ENCODE measurements around the gene LRP5.

LRP5 gene

DNA sequence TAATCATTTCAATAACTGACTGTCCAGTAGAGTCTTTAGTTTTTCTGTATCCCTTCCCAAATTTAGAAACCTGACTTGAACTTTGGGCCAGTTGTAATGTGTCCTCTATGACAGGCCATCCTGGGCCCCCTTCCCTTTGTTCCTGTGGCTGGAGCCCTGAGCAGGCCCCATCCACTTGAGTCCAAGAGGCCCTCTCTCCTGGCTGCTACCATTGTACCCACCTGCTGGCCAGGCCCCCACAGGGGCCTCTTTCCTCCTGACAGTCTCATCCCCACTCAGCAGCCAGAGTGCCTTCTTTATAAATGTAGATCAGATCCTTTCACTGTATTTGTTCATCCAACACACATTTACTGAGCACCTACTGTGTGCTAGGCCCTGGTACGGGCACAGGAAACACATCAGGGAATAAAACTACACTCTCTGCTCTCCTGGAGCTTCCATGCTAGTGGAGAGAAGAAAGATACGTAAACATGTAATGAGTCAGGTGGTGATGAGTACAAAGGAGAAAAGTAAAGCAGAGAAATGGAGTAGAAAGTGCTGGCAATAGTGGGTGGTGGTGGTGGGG lies 2.7 kb upstream of the LRP5 start:
- DNase-seq: no peak

DNA sequence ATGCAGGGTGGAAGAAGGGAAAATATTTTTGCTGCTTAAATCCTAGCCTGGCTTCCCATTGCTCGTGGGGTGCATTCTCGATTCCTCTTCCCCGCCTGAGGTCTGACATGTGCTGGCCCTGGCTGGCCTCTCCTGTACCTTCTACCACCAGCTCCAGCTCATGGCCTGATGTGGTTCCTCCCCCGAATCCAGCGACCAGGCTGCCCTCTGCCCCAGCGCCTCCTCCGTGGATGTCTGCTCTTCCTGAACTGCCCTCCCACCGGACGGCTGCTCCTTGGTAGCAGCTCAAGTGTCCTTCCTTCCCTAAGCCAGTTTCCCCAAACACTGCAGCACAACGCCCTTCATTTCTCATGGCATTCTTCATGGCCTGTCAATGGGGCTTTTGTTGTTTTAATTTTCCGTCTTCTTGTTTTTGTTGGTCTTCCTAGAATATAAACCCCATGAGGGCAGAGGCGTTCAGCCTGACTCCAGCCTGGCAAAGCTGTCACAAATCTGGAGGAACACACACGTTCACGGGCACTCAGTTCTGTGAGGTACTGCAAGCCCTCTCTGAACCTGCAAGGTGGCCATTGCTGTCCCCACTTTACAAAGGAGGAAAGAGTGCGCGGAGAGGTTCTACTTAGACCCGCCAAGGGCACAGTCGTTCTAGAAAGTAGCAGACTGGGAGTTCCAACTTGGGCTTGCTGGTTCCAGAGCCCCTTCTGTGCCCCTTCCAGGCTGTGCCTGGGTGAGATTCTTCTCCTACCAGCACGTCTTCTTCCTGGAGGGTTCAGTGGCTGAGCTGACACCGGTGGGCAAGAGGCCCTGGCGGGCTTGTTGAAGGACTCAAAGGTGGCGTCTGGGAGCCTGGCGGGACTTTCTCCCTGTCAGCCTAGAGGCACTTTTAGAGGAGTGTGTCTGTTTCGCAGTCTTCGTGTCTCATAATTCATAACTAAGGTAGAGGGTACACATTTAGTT lies 953 bp upstream of the LRP5 start:
- no peak for DNase-seq

- DNase-seq: no peak
Measured at GRCh38 chr11:68312780-68313573, 586 bp downstream of the LRP5 start.

DNA sequence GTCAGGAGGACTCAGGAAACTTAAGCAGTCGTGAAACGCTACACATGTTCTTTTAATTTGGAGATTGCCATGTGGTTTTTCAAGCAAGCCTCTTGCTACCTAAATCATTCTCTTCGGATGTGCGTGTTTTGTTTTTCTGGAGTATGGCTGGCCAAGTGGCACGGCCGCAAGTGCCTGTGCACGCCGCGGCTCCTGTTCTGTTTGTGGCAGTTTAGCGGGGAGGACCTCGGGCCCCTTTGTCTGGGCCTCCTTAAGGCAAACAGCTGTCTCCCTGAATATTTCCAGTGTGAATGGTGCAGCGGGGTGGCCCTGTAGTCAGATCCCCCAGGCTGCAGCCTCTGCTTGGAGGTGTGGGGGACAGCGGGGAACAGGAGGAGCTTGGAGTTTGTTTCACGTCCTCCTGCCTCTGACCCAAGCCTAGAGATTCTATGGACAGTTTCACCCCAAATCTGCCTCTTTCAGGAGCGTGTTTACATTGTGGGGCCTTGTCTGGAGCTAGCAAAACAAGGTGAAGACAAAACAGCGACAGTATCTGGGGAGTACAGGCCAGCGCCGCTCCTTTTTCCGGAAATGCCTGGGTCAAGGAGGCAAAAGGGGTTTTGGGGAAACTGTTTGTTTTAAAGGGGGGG lies 1.3 kb downstream of the LRP5 start:
- no peak for DNase-seq

DNA sequence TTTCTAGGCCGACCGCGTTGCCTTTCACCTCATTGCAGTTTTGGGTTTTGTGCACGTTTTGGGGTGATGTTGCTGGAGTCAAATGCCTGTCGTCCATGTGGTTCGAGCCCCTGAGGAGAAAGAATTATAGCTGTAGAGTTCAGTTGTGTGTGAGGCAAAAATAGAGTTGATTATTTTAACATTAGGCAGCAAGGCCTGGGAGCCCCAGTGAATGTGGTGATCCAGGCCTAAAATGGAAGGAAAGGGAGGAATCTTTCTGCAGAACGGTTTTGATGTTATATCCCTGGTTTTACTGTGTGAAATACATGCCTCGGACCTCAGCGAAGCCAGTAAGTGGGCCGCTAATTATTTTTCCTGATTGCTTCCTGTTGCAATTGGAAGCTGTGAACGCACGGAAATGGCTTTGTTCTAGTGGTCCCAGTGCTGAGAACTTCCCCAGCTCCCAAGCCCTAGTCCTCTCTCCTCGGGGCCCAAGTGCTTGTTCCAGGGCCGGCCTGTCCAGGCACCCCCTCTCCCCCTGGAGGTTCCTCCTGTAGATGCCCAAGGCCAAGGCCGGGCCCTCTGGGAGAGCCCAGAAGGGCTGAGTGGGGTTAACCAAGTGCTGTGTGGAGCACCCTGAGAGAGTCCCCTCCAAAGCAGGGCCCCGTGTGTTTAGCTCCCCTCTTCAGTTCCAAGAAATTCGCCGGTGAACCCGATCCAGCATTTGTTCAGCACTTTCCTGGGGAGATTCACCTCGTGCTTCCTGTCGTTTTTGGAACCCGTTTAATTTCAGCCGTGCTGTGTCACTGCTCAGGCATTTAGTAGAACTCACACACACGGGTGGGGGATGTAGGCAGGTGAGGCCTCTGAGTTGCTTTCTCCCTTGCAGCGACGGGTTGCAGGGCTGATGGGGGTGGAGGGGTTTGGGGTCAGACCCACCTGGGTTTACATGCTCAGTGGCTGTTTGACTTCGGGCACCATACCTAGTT lies 2.1 kb downstream of the LRP5 start:
- DNase-seq: no peak

DNA sequence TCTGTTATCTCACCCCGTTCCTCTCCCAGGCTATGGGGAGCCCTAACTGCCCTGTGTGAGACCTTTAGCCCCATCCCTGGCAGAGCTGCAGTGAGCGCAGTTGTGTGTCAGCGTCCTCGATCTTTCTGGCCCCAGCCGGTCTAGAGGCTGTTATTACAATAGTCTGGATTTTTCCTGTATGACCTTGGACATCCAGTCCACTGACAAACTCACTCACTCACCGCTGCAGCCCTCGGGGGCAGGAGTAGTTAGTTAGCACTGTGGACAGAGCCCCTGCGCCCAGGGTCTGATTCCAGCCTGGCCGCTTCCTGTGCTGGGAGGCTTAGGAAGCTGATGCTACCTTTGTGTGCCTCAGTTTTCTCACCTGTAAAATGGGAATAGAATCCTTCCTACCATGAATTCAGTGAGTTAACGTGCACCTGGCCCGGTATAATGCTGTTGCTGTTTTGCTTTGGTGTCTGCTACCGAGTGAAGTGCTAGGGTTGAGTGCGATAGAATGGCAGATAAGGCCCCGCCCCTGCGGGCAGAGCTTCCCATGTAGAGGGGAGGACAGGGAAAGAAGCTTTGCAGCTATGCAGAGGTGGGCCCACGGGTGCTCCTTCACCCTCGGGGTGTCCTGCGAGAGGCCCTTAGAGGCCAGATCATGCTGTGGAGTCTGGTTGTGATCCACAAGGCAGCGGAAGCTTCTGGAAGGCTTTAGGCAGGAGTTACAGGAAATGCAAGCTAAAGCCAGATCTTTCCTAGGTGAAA lies 3.0 kb downstream of the LRP5 start:
- no peak for DNase-seq

DNA sequence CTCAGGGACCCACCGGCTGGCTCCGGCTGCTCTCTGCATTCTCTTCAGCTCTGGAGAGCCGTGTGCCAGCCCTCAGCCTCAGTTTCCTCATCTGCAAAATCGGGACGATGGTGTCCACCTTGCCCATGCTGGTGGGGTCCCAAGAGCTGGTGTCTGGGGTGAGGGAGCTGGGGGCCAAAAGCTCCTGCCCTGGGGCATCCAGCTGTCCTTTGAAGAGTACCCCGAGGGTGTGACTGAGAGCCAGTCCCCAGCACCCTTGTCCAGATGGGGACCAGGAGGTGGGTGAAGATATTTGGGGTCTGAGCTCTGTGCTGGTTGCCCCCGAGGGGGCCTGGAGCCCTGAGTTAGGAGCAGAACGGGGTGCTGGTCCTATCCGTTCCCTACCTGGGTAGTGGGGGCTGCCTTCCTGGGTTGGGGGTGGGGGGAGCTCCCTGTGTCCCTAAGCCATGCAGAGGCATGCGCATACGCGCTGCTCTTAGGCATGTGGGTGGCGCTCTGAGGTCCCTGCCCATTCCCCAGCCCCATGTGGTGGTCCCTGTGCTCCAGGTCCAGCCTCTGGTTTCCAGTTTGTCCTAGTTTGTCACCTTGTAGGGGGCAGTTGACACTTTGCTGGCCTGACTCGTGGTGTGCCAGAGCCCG lies 4.9 kb downstream of the LRP5 start:
- no peak for DNase-seq

GRCh38 chr11:68321293-68322051 lies 9.1 kb downstream of the LRP5 start:
- DNase-seq: no peak

GRCh38 chr11:68322052-68322430 lies 9.7 kb downstream of the LRP5 start:
- DNase-seq: no peak

DNA sequence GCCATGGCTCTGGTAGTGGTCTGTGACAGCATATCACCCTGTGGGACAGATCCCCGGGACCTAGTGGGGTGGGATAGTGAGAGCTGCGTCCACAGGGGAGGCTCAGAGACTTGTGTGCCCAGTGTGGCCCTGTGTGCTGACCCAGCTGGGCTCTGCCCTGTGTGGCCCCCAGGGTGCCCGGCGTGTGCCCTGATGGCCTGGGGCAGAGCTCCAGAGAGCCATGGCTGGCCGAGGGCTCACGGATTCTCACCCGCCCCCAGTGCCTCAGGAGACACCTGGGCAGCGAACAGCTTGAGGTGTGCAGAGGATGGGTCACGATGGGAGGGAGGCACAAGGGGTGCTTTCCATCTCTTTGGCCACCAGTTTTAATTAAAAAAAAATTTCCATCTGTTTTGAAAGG lies 11.8 kb downstream of the LRP5 start:
- no peak for DNase-seq

- no peak for DNase-seq
Measured at GRCh38 chr11:68324695-68325094, 12.3 kb downstream of the LRP5 start.

DNA sequence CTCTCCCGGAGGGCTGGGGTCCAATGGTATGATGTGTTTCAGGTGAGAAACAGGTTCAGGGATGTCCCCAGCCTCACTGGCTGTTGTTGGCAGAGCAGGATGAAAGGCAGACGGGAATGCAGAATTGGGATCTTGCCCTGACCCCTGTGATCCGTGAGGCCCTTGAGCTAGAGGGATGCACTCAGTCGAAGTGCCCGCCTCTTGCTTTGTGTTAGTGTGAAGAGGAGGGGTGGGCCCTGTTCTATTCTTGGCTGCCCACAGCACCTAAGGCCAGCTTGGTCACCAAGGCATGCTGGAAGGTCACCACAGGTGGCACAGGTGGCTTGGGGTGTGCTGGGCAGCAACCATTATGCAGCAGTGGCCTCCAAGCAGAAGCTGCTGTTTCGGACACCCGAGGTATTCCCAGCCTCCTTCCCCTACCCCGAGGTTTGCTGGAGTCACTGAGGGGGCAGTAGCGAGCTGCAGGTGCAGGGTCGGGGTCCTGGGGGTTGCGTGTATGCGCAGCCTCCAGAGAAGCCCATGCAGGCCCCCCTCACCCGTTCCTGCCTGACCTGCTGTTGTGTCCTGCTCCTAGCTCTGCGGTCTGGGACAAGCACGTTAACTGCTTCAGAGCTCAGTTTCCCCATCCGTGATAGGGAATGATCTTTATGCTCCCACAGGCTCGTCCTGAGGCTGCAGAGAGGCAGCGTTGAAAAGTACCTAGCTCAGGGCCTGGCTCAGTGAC lies 13.0 kb downstream of the LRP5 start:
- DNase-seq: no peak

GRCh38 chr11:68325907-68326220 lies 13.5 kb downstream of the LRP5 start:
- no peak for DNase-seq

GRCh38 chr11:68326334-68327215 lies 14.2 kb downstream of the LRP5 start:
- no peak for DNase-seq

GRCh38 chr11:68327586-68328370 lies 15.4 kb downstream of the LRP5 start:
- DNase-seq: no peak

- DNase-seq: no peak
Measured at GRCh38 chr11:68328374-68329091, 16.1 kb downstream of the LRP5 start.

- no peak for DNase-seq
Measured at GRCh38 chr11:68329536-68329935, 17.1 kb downstream of the LRP5 start.

Measured in effector CD8-positive, alpha-beta T cell (primary cell).